PC-3 (cell line): ENCODE measurements around the gene MMP15. TPM values are rescaled to one million over a fixed set of nuclear protein-coding genes. Genes with fewer than 3 reads are reported as not detected.

Experiments used
- ATAC-seq: fragments of 200-7000 bp; cut with Tn5 transposase; 2 replicates; pipeline ENCODE4 v1.9.1; 2020; ENCODE audit warnings: mild to moderate bottlenecking, moderate library complexity
- BruUV-seq: library from RNA; stranded (reverse); fragments of 400-500 nt; replicated peaks from 2 replicates; lab custom pipeline; 2021; lab: Mats Ljungman, UMichigan
- CTCF ChIA-PET: fragments of 300-600 bp; sonication (Branson Sonifier 250); formaldehyde crosslinking; loops from one replicate; lab custom pipeline; 2022; ENCODE audit warnings: antibody characterized with exemption; lab: Charles Lee
- POLR2A ChIA-PET: fragments of 300-600 bp; sonication (Branson Sonifier 250); formaldehyde crosslinking; loops from one replicate; lab custom pipeline; 2022; ENCODE audit warnings: antibody characterized with exemption; ENCODE audit not compliant: unreplicated experiment; lab: Charles Lee
- DNase-seq: peaks from one replicate; pipeline ENCODE4 v3.0.0-alpha.2; 2015
- H2AFZ ChIP-seq: fragments of 300-600 bp; sonication (generic); 2 replicates; pipeline ENCODE4 v1.6.0; 2016; ENCODE audit warnings: antibody characterized with exemption, low read length
- H3F3A ChIP-seq: fragments of 300-600 bp; sonication (generic); one replicate; pipeline ENCODE4 v1.6.0; 2017; ENCODE audit warnings: antibody characterized with exemption, low read length, control low read depth, mild to moderate bottlenecking; ENCODE audit not compliant: unreplicated experiment
- H3K27ac ChIP-seq: fragments of 300-600 bp; sonication (generic); 2 replicates; pipeline ENCODE4 v1.5.1; 2016; ENCODE audit warnings: mild to moderate bottlenecking, low read length
- H3K27me3 ChIP-seq: fragments of 300-600 bp; sonication (generic); 2 replicates; pipeline ENCODE4 v1.6.1; 2016; ENCODE audit warnings: low read length, mixed read lengths
- H3K36me3 ChIP-seq: fragments of 300-600 bp; sonication (generic); 2 replicates; pipeline ENCODE4 v1.6.1; 2016; ENCODE audit warnings: low read depth, mixed run types, low read length, mixed read lengths
- H3K4me1 ChIP-seq: fragments of 300-600 bp; sonication (generic); 2 replicates; pipeline ENCODE4 v1.5.1; 2016; ENCODE audit warnings: low read length; ENCODE audit not compliant: insufficient read depth
- H3K4me2 ChIP-seq: fragments of 300-600 bp; sonication (generic); 2 replicates; pipeline ENCODE4 v1.6.0; 2016; ENCODE audit warnings: low read length
- H3K4me3 ChIP-seq: fragments of 300-600 bp; sonication (generic); 2 replicates; pipeline ENCODE4 v1.5.1; 2016; ENCODE audit warnings: mild to moderate bottlenecking, low read length, mixed read lengths
- H3K79me2 ChIP-seq: fragments of 300-600 bp; sonication (generic); 2 replicates; pipeline ENCODE4 v1.6.1; 2017; ENCODE audit warnings: low read length, mixed read lengths
- H3K9ac ChIP-seq: fragments of 300-600 bp; sonication (generic); 2 replicates; pipeline ENCODE4 v1.6.0; 2016; ENCODE audit warnings: mild to moderate bottlenecking, low read length
- H3K9me2 ChIP-seq: fragments of 300-600 bp; sonication (generic); replicated peaks from 2 replicates; pipeline ENCODE4 v1.6.1; 2016; ENCODE audit warnings: mixed run types, low read length, mixed read lengths
- H3K9me3 ChIP-seq: fragments of 300-600 bp; sonication (generic); 2 replicates; pipeline ENCODE4 v1.6.1; 2016; ENCODE audit warnings: low read length, mixed read lengths
- H4K20me1 ChIP-seq: fragments of 300-600 bp; sonication (generic); 2 replicates; pipeline ENCODE4 v1.6.1; 2016; ENCODE audit warnings: low read length, mixed read lengths
- CTCF ChIP-seq: fragments of 300-600 bp; sonication (generic); conservative IDR thresholded peaks from 2 replicates; pipeline ENCODE4 v1.5.1; 2017; ENCODE audit warnings: antibody characterized with exemption, low read depth, mild to moderate bottlenecking, low read length
- EZH2 ChIP-seq: fragments of 300-600 bp; sonication (generic); IDR thresholded peaks from one replicate; pipeline ENCODE4 v1.6.1; 2017; ENCODE audit warnings: antibody characterized with exemption, mild to moderate bottlenecking, low read length; ENCODE audit not compliant: unreplicated experiment
- EZH2phosphoT487 ChIP-seq: fragments of 300-600 bp; sonication (generic); IDR thresholded peaks from 2 replicates; pipeline ENCODE4 v1.6.1; 2018; ENCODE audit warnings: mild to moderate bottlenecking, antibody characterized with exemption, low read length, borderline replicate concordance
- intact Hi-C: fragments of 100-400 bp; cut with micrococcal nuclease; formaldehyde crosslinking; loops from 2 replicates; pipeline ENCODE4 v1.9.0; 2023
- total RNA-seq: library from RNA; depleted of rRNA; stranded (reverse); fragments of >200 nt; gene quantifications from 2 replicates; pipeline ENCODE4 v1.2.3, GENCODE V29; 2014

Gene MMP15
- total RNA-seq, 1 experiment from 2014 or later: 6.3 TPM

GRCh38 chr16:57994361-57994760 is 31.2 kb upstream of the MMP15 start:
- Histone ChIP-seq H3F3A (no peaks in the 10 kb centered on the region), H3K4me3 (no peak overlapping the region), H4K20me1 (no peaks in the 10 kb centered on the region), H3K4me1 (peaks cover 20% of the 10 kb centered on the region), H3K4me2 (no peak overlapping the region), H3K27ac (no peak overlapping the region), H3K9me2 (no peaks in the 10 kb centered on the region), H3K9ac (no peak overlapping the region), H3K79me2 (no peaks in the 10 kb centered on the region), H3K9me3 (no peaks in the 10 kb centered on the region), H2AFZ (no peak overlapping the region), H3K36me3 (no peaks in the 10 kb centered on the region), H3K27me3 (no peaks in the 10 kb centered on the region)
- intact Hi-C loops: no loop called here
- POLR2A ChIA-PET: no interaction called here
- DNase-seq: no peak
- BruUV-seq: no TSS peak
- CTCF ChIA-PET: no interaction called here
- ATAC-seq: no peak
- no peak for TF ChIP-seq CTCF

- Histone ChIP-seq H3K4me1 (peaks cover 24% of the 10 kb centered on the region), H3K27me3 (no peaks in the 10 kb centered on the region), H3K27ac (no peak overlapping the region), H2AFZ (no peak overlapping the region), H4K20me1 (no peaks in the 10 kb centered on the region), H3K9ac (no peak overlapping the region), H3K4me2 (no peak overlapping the region), H3K9me3 (no peaks in the 10 kb centered on the region), H3K4me3 (no peak overlapping the region), H3F3A (no peaks in the 10 kb centered on the region), H3K9me2 (no peaks in the 10 kb centered on the region), H3K36me3 (no peaks in the 10 kb centered on the region), H3K79me2 (no peaks in the 10 kb centered on the region)
- intact Hi-C loops: no loop called here
- DNase-seq: peak; percentile 37
- TF ChIP-seq EZH2phosphoT487 (no peak), EZH2 (no peak), CTCF (peak; percentile 39)
- POLR2A ChIA-PET: no interaction called here
- CTCF ChIA-PET: no interaction called here
- no TSS peak for BruUV-seq
- ATAC-seq: no peak
These were observed 30.8 kb upstream of the MMP15 start for GRCh38 chr16:57994778-57995177.

GRCh38 chr16:57995721-57996405 is 29.7 kb upstream of the MMP15 start:
- no peaks in the 10 kb centered on the region for H3K79me2 ChIP-seq
- POLR2A ChIA-PET: no interaction called here
- H4K20me1 ChIP-seq: no peaks in the 10 kb centered on the region
- ATAC-seq (no peak), DNase-seq (no peak)
- no peaks in the 10 kb centered on the region for H3K36me3 ChIP-seq
- CTCF ChIA-PET: no interaction called here
- H2AFZ ChIP-seq: no peak overlapping the region
- H3K9me2 ChIP-seq: no peaks in the 10 kb centered on the region
- no peak overlapping the region for H3K9ac ChIP-seq
- no peak overlapping the region for H3K27ac ChIP-seq
- no peaks in the 10 kb centered on the region for H3K27me3 ChIP-seq
- no TSS peak for BruUV-seq
- no peak overlapping the region for H3K4me2 ChIP-seq
- no peaks in the 10 kb centered on the region for H3F3A ChIP-seq
- no peak overlapping the region for H3K4me3 ChIP-seq
- TF ChIP-seq CTCF: no peak
- no peak for TF ChIP-seq EZH2
- TF ChIP-seq EZH2phosphoT487: no peak
- intact Hi-C loops: no loop called here
- H3K4me1 ChIP-seq: peaks cover 24% of the 10 kb centered on the region
- H3K9me3 ChIP-seq: no peaks in the 10 kb centered on the region
